Lower leg skin (tissue), 3 donors: ENCODE results near the gene AKAP6.

ENCODE experiments used
- POLR2A ChIP-seq, 2 donors: fragments of 450-650 bp; IDR thresholded peaks; one replicate each; pipeline ENCODE4 v1.6.1; 2016 to 2017; ENCODE audit warnings: antibody characterized with exemption in 2 of 2, mild to moderate bottlenecking in 1 of 2, moderate library complexity in 1 of 2
- TF ChIP-seq, protein P1 (sequence below), 3 donors: fragments of 450-650 bp; IDR thresholded peaks; one replicate each; pipeline ENCODE4 v1.5.1; 2016; ENCODE audit warnings: antibody characterized with exemption in 3 of 3, mild to moderate bottlenecking in 3 of 3, moderate library complexity in 2 of 3

DNA sequence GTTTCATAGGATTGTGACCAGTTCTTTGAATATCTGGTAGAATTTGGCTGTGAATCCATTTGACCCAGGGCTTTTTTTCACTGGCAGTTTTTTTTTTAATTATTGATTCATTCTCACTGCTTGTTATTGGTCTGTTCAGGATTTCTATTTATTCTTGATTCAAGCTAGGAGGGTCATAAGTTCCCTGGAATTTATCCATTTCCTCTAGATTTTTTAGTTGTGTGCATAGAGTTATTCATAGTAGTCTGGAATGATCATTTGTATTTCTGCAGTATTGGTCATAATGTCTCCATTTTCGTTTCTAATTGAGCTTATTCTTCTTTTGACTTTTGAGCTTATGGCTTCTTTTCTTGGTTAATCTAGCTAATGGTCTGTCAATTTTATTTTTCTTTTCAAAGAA, 291.6 kb downstream of the AKAP6 start:
- TF ChIP-seq, protein P1, sequence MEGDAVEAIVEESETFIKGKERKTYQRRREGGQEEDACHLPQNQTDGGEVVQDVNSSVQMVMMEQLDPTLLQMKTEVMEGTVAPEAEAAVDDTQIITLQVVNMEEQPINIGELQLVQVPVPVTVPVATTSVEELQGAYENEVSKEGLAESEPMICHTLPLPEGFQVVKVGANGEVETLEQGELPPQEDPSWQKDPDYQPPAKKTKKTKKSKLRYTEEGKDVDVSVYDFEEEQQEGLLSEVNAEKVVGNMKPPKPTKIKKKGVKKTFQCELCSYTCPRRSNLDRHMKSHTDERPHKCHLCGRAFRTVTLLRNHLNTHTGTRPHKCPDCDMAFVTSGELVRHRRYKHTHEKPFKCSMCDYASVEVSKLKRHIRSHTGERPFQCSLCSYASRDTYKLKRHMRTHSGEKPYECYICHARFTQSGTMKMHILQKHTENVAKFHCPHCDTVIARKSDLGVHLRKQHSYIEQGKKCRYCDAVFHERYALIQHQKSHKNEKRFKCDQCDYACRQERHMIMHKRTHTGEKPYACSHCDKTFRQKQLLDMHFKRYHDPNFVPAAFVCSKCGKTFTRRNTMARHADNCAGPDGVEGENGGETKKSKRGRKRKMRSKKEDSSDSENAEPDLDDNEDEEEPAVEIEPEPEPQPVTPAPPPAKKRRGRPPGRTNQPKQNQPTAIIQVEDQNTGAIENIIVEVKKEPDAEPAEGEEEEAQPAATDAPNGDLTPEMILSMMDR (IDR thresholded peaks at IDR 0.05): no peak
- TF ChIP-seq POLR2A (IDR thresholded peaks at IDR 0.05): no peak
